ENCODE measurements around the gene HMGXB3.

Gene HMGXB3

GRCh38 chr5:150051657-150052195 is 51.2 kb downstream of the HMGXB3 start:
- DNase-seq (ENCODE audit: low read depth in 2 of 2): no peak

GRCh38 chr5:150052226-150052955 is 51.9 kb downstream of the HMGXB3 start:
- DNase-seq (ENCODE audit: low read depth in 2 of 2): no peak

- no peak for DNase-seq (ENCODE audit: low read depth in 2 of 2)
Observed at GRCh38 chr5:150052956-150053712, 52.6 kb downstream of the HMGXB3 start.

GRCh38 chr5:150053713-150054392 is 53.3 kb downstream of the HMGXB3 start:
- no peak for DNase-seq (ENCODE audit: low read depth in 2 of 2)

- no peak for DNase-seq (ENCODE audit: low read depth in 2 of 2)
Observed at GRCh38 chr5:150054569-150054968, 54.0 kb downstream of the HMGXB3 start.

- no peak for DNase-seq (ENCODE audit: low read depth in 2 of 2)
Observed at GRCh38 chr5:150055326-150056074, 55.0 kb downstream of the HMGXB3 start.

GRCh38 chr5:150056075-150056443 is 55.5 kb downstream of the HMGXB3 start:
- DNase-seq (ENCODE audit: low read depth in 2 of 2): no peak

GRCh38 chr5:150057052-150057451 is 56.5 kb downstream of the HMGXB3 start:
- DNase-seq (ENCODE audit: low read depth in 2 of 2): no peak

- no peak for DNase-seq (ENCODE audit: low read depth in 2 of 2)
Observed at GRCh38 chr5:150057511-150057910, 57.0 kb downstream of the HMGXB3 start.

GRCh38 chr5:150057996-150058395 is 57.5 kb downstream of the HMGXB3 start:
- DNase-seq (ENCODE audit: low read depth in 2 of 2): no peak

- no peak for DNase-seq (ENCODE audit: low read depth in 2 of 2)
Observed at GRCh38 chr5:150058480-150059126, 58.1 kb downstream of the HMGXB3 start.

GRCh38 chr5:150059623-150060022 is 59.1 kb downstream of the HMGXB3 start:
- DNase-seq (ENCODE audit: low read depth in 2 of 2): no peak

GRCh38 chr5:150060471-150060870 is 59.9 kb downstream of the HMGXB3 start:
- no peak for DNase-seq (ENCODE audit: low read depth in 2 of 2)

GRCh38 chr5:150061538-150061995 is 61.0 kb downstream of the HMGXB3 start:
- no peak for DNase-seq (ENCODE audit: low read depth in 2 of 2)

- DNase-seq (ENCODE audit: low read depth in 2 of 2): no peak
Observed at GRCh38 chr5:150062216-150062922, 61.8 kb downstream of the HMGXB3 start.

- no peak for DNase-seq (ENCODE audit: low read depth in 2 of 2)
Observed at GRCh38 chr5:150063638-150064037, 63.1 kb downstream of the HMGXB3 start.

GRCh38 chr5:150064681-150065220 is 64.2 kb downstream of the HMGXB3 start:
- no peak for DNase-seq (ENCODE audit: low read depth in 2 of 2)

GRCh38 chr5:150065346-150065745 is 64.8 kb downstream of the HMGXB3 start:
- DNase-seq (ENCODE audit: low read depth in 2 of 2): no peak

- DNase-seq (ENCODE audit: low read depth in 2 of 2): no peak
Observed at GRCh38 chr5:150065886-150066285, 65.3 kb downstream of the HMGXB3 start.

GRCh38 chr5:150066436-150066835 is 65.9 kb downstream of the HMGXB3 start:
- no peak for DNase-seq (ENCODE audit: low read depth in 2 of 2)

All from stimulated activated CD8-positive, alpha-beta memory T cell treated with anti-CD3 and anti-CD28 coated beads, Interleukin-15, amount 100 ng/mL, for 4 hours (primary cell).